Effector memory CD4-positive, alpha-beta T cell (primary cell): ENCODE data around the gene ZNF205.
"Not testable (repeated sequence)": the region's sequence is repeated elsewhere in the genome, so short reads cannot be mapped to it uniquely, and the experiment has no call there.

Experiments used
- DNase-seq, 3 donors: peaks; one replicate each; pipeline ENCODE4 v3.0.0-alpha.2; 2020
- H3K27ac ChIP-seq: 2 replicates; pipeline ENCODE4 v1.7.0; 2013; ENCODE audit warnings: mild to moderate bottlenecking, low read length, moderate library complexity; ENCODE audit not compliant: insufficient read depth, poor library complexity, severe bottlenecking
- H3K27me3 ChIP-seq: replicated peaks from 2 replicates; pipeline ENCODE4 v1.7.0; 2013; ENCODE audit warnings: mild to moderate bottlenecking, low read length; ENCODE audit not compliant: insufficient read depth, control insufficient read depth, poor library complexity, severe bottlenecking
- H3K36me3 ChIP-seq: 2 replicates; pipeline ENCODE4 v1.7.0; 2013; ENCODE audit warnings: mild to moderate bottlenecking, low read length, moderate library complexity; ENCODE audit not compliant: control insufficient read depth, insufficient read depth
- H3K4me1 ChIP-seq: 2 replicates; pipeline ENCODE4 v1.7.0; 2013; ENCODE audit warnings: low read length, mild to moderate bottlenecking; ENCODE audit not compliant: control insufficient read depth, insufficient read depth, poor library complexity, severe bottlenecking
- H3K4me3 ChIP-seq: 2 replicates; pipeline ENCODE4 v1.7.0; 2013; ENCODE audit warnings: low read length, low read depth, mild to moderate bottlenecking; ENCODE audit not compliant: insufficient read depth, poor library complexity, severe bottlenecking
- H3K9me3 ChIP-seq: 2 replicates; pipeline ENCODE4 v1.7.0; 2013; ENCODE audit warnings: mild to moderate bottlenecking, low read length, moderate library complexity; ENCODE audit not compliant: control insufficient read depth

Gene ZNF205

GRCh38 chr16:3072148-3072547 lies 40.2 kb upstream of the ZNF205 start:
- not testable (repeated sequence) for H3K9me3 ChIP-seq, H3K4me3 ChIP-seq, DNase-seq, H3K27me3 ChIP-seq, H3K27ac ChIP-seq
- Histone ChIP-seq H3K4me1 (peaks cover 85% of the 10 kb centered on the region), H3K36me3 (peaks cover 18% of the 10 kb centered on the region)

GRCh38 chr16:3072576-3073263 lies 39.7 kb upstream of the ZNF205 start:
- not testable (repeated sequence) for H3K4me3 ChIP-seq, H3K9me3 ChIP-seq, H3K27me3 ChIP-seq, DNase-seq
- H3K4me1 ChIP-seq = peaks cover 88% of the 10 kb centered on the region
- H3K36me3 ChIP-seq = peaks cover 18% of the 10 kb centered on the region
- peak overlapping the region; percentile 37 for H3K27ac ChIP-seq

DNA sequence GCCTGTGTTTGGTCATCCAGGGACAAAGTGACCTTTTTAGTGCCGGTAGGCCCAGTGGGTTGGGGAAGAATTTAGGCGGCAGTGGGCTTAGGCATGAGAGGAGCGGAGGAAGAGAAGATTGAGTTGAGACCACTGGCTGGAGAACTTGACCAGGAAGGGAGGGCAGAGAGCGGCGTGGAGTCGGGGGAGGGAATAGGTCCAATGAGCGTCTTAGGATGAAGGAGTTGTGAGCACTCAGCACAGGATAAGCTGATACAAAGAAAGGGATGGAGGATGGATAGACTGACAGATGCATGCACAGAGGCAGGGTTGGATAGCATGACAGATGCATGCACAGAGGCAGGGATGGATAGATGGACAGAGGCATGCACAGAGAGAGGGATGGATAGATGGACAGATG lies 38.9 kb upstream of the ZNF205 start:
- peaks cover 88% of the 10 kb centered on the region for H3K4me1 ChIP-seq
- H3K27ac ChIP-seq = peak overlapping the region; percentile 37
- no peaks in the 10 kb centered on the region for H3K27me3 ChIP-seq
- H3K36me3 ChIP-seq = peaks cover 11% of the 10 kb centered on the region
- no peaks in the 10 kb centered on the region for H3K9me3 ChIP-seq
- no peak overlapping the region for H3K4me3 ChIP-seq
- DNase-seq = no peak

- Histone ChIP-seq H3K9me3 (no peaks in the 10 kb centered on the region), H3K4me3 (peak overlapping the region; percentile 29), H3K27ac (peak overlapping the region; percentile 77), H3K27me3 (no peaks in the 10 kb centered on the region), H3K4me1 (peaks cover 81% of the 10 kb centered on the region), H3K36me3 (no peaks in the 10 kb centered on the region)
- DNase-seq = peak; percentile 72 to 80 (median 76)
These were observed 37.4 kb upstream of the ZNF205 start for GRCh38 chr16:3074860-3075522.

GRCh38 chr16:3075523-3075915 lies 36.9 kb upstream of the ZNF205 start:
- no peak for DNase-seq
- Histone ChIP-seq H3K4me1 (peaks cover 76% of the 10 kb centered on the region), H3K27ac (peak overlapping the region; percentile 77), H3K9me3 (no peaks in the 10 kb centered on the region), H3K27me3 (no peaks in the 10 kb centered on the region), H3K36me3 (no peaks in the 10 kb centered on the region), H3K4me3 (peak overlapping the region; percentile 29)

DNA sequence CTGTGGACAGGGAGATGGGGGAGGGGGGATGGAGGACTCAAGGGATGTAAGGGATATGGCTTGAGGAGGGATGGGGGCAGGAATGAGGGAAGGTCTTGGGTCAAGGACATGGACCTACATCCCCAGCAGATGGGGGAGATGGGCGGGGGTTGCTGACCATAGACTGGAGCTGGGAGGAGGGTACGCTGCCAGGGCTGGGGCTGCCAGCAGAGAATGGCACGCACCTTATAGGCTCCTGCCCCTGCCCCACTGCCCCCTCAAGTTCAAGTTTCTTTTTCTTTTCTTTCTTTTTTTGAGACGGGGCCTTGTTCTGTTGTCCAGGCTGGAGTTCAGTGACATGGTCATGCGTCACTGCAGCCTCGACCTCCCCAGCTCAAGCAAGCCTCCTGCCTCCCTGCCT lies 36.4 kb upstream of the ZNF205 start:
- H3K9me3 ChIP-seq, H3K36me3 ChIP-seq, DNase-seq, H3K27me3 ChIP-seq: not testable (repeated sequence)
- peak overlapping the region; percentile 29 for H3K4me3 ChIP-seq
- peak overlapping the region; percentile 77 for H3K27ac ChIP-seq
- peaks cover 72% of the 10 kb centered on the region for H3K4me1 ChIP-seq

DNA sequence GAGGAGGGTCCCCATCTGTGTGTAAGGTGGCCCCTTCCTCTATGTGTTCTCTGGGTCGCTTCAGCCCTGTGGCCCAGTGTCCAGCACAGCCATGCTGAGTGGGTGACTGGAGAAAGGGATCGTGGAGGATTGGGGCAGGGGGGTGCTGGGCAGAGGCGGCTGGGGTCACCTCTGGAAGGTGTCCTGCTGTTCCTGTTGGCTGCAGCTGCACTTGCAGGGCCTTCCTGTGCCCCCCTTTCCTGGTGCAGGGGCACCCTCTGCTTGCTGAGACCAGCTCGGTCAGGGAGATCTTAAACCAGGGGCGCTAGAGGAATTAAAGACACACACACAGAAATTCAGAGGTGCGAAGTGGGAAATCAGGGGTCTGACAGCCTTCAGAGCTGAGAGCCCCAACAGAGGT lies 35.8 kb upstream of the ZNF205 start:
- no peak for DNase-seq
- peak overlapping the region; percentile 10 for H3K4me3 ChIP-seq
- H3K27ac ChIP-seq = peak overlapping the region; percentile 77

GRCh38 chr16:3080024-3080423 lies 32.4 kb upstream of the ZNF205 start:
- DNase-seq = no peak
- Histone ChIP-seq H3K27ac (no peak overlapping the region), H3K4me1 (peaks cover 48% of the 10 kb centered on the region), H3K27me3 (no peaks in the 10 kb centered on the region), H3K9me3 (no peaks in the 10 kb centered on the region), H3K4me3 (no peak overlapping the region), H3K36me3 (no peaks in the 10 kb centered on the region)

More for the DNA sequence above, 35.8 kb upstream of the ZNF205 start:
- H3K9me3 ChIP-seq = no peaks in the 10 kb centered on the region
- no peaks in the 10 kb centered on the region for H3K36me3 ChIP-seq
- H3K27me3 ChIP-seq = no peaks in the 10 kb centered on the region
- peaks cover 69% of the 10 kb centered on the region for H3K4me1 ChIP-seq

DNA sequence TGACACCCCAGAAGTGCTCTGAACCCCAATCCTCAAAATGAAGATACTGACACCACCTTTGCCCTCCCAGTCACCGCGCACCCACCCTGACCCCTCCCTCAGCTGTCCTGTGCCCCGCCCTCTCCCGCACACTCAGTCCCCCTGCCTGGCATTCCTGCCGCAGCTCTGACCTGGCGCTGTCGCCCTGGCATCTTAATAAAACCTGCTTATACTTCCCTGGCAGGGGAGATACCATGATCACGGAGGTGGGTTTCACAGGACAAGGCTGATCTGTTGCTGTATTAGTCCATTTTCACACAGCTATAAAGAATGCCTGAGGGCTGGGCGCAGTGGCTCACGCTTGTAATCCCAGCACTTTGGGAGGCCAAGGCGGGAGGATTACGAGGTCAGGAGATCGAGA lies 30.4 kb upstream of the ZNF205 start:
- not testable (repeated sequence) for H3K27ac ChIP-seq, H3K4me3 ChIP-seq, H3K9me3 ChIP-seq, H3K27me3 ChIP-seq, DNase-seq, H3K36me3 ChIP-seq
- H3K4me1 ChIP-seq = peaks cover 32% of the 10 kb centered on the region

- H3K4me1 ChIP-seq = peaks cover 29% of the 10 kb centered on the region
- not testable (repeated sequence) for DNase-seq, H3K27ac ChIP-seq, H3K27me3 ChIP-seq, H3K9me3 ChIP-seq, H3K36me3 ChIP-seq, H3K4me3 ChIP-seq
These were observed 29.0 kb upstream of the ZNF205 start for GRCh38 chr16:3083408-3083807.
